T-helper 1 cell (primary cell): ENCODE measurements around the gene CSNK1D.
"Not testable (repeated sequence)": the region's sequence is repeated elsewhere in the genome, so short reads cannot be mapped to it uniquely, and the experiment has no call there.

Experiments used
- DNase-seq, 5 donors: peaks; one replicate each; pipeline ENCODE4 v3.0.0-alpha.2; 2012 to 2020

CSNK1D gene

GRCh38 chr17:82212331-82213250 lies 60.9 kb downstream of the CSNK1D start, which contains the start of gene CCDC57:
TSS of gene CCDC57 (minus strand) at chr17:82212842. CDS start at chr17:82201944, 10,898 bp downstream.
- peak in 2 of 5 donors; percentile 50 to 75 for DNase-seq

GRCh38 chr17:82210655-82211054 lies 62.8 kb downstream of the CSNK1D start:
- DNase-seq = not testable (repeated sequence)

GRCh38 chr17:82205720-82206508 lies 67.6 kb downstream of the CSNK1D start:
- peak; percentile 49 to 90 (median 65) for DNase-seq

- no peak for DNase-seq
Observed at GRCh38 chr17:82204831-82205719, 68.4 kb downstream of the CSNK1D start.

GRCh38 chr17:82203920-82204319 lies 69.6 kb downstream of the CSNK1D start:
- DNase-seq = no peak

GRCh38 chr17:82202981-82203380 lies 70.5 kb downstream of the CSNK1D start:
- no peak for DNase-seq

GRCh38 chr17:82201498-82201910 lies 72.0 kb downstream of the CSNK1D start:
- DNase-seq = no peak

- peak in 4 of 5 donors; percentile 51 to 83 (median 64) for DNase-seq
Observed at GRCh38 chr17:82200743-82201497, 72.6 kb downstream of the CSNK1D start.

GRCh38 chr17:82200135-82200534 lies 73.4 kb downstream of the CSNK1D start:
- no peak for DNase-seq

- no peak for DNase-seq
Observed at GRCh38 chr17:82199496-82199895, 74.0 kb downstream of the CSNK1D start.

GRCh38 chr17:82198092-82198491 lies 75.4 kb downstream of the CSNK1D start:
- DNase-seq = no peak

GRCh38 chr17:82195675-82196672 lies 77.5 kb downstream of the CSNK1D start:
- DNase-seq = no peak

- DNase-seq = no peak
Observed at GRCh38 chr17:82194765-82195164, 78.7 kb downstream of the CSNK1D start.

GRCh38 chr17:82193520-82194220 lies 79.8 kb downstream of the CSNK1D start:
- no peak for DNase-seq

GRCh38 chr17:82193050-82193449 lies 80.5 kb downstream of the CSNK1D start:
- not testable (repeated sequence) for DNase-seq
